HG03103 (cell line): Measurements from ENCODE around the gene SPX.

Source experiments
- ATAC-seq: cut with Tn5 transposase; IDR thresholded peaks from one replicate; pipeline ENCODE4 v1.9.1; 2021; ENCODE audit warnings: low read depth; ENCODE audit not compliant: unreplicated experiment

Gene SPX

GRCh38 chr12:21573733-21574358, 47.8 kb downstream of the SPX start:
- no peak for ATAC-seq

- no peak for ATAC-seq
These were observed 50.3 kb downstream of the SPX start for GRCh38 chr12:21576431-21576830.

- ATAC-seq: no peak
These were observed 51.4 kb downstream of the SPX start for GRCh38 chr12:21577516-21577915.

- ATAC-seq: no peak
These were observed 54.8 kb downstream of the SPX start for GRCh38 chr12:21580748-21581516.
